GM23338 (cell line): ENCODE measurements around the gene PEX16. TPM values are rescaled to one million over a fixed set of nuclear protein-coding genes. Genes with fewer than 3 reads are reported as not detected.

ENCODE experiments used
- ATAC-seq: fragments of 200-7000 bp; cut with Tn5 transposase; 3 replicates; pipeline ENCODE4 v1.9.1; 2020
- DNase-seq: peaks from one replicate; pipeline ENCODE4 v3.0.0-alpha.2; 2015; ENCODE audit warnings: low spot score
- H2AFZ ChIP-seq: fragments of 200-600 bp; sonication (generic); 2 replicates; pipeline ENCODE4 v1.8.0; 2016; ENCODE audit warnings: antibody characterized with exemption, mild to moderate bottlenecking, moderate library complexity
- H3F3A ChIP-seq: fragments of 200-600 bp; sonication (generic); replicated peaks from 2 replicates; pipeline ENCODE4 v1.8.0; 2017; ENCODE audit warnings: antibody characterized with exemption, mixed run types, low read depth
- H3K27ac ChIP-seq: fragments of 200-600 bp; sonication (generic); 2 replicates; pipeline ENCODE4 v1.6.1; 2016; ENCODE audit warnings: low read depth
- H3K27me3 ChIP-seq: fragments of 200-600 bp; sonication (generic); 2 replicates; pipeline ENCODE4 v1.8.0; 2016; ENCODE audit warnings: mild to moderate bottlenecking, mixed run types, moderate library complexity; ENCODE audit not compliant: insufficient read depth
- H3K36me3 ChIP-seq: fragments of 200-600 bp; sonication (generic); 2 replicates; pipeline ENCODE4 v1.8.0; 2016; ENCODE audit warnings: mild to moderate bottlenecking; ENCODE audit not compliant: insufficient read depth
- H3K4me1 ChIP-seq: fragments of 200-600 bp; sonication (generic); 2 replicates; pipeline ENCODE4 v1.8.0; 2016; ENCODE audit warnings: mild to moderate bottlenecking, moderate library complexity; ENCODE audit not compliant: insufficient read depth
- H3K4me2 ChIP-seq: fragments of 200-600 bp; sonication (generic); 2 replicates; pipeline ENCODE4 v1.7.1; 2017; ENCODE audit warnings: mixed run types
- H3K4me3 ChIP-seq: fragments of 200-600 bp; sonication (generic); 2 replicates; pipeline ENCODE4 v1.6.1; 2016; ENCODE audit warnings: mixed run types
- H3K79me2 ChIP-seq: fragments of 200-600 bp; sonication (generic); replicated peaks from 2 replicates; pipeline ENCODE4 v1.8.0; 2017; ENCODE audit warnings: mild to moderate bottlenecking; ENCODE audit not compliant: insufficient read depth
- H3K9me2 ChIP-seq: fragments of 200-600 bp; sonication (generic); 2 replicates; pipeline ENCODE4 v1.8.0; 2017; ENCODE audit not compliant: insufficient read depth
- H4K20me1 ChIP-seq: fragments of 200-600 bp; sonication (generic); replicated peaks from 2 replicates; pipeline ENCODE4 v1.8.0; 2017; ENCODE audit warnings: mild to moderate bottlenecking; ENCODE audit not compliant: insufficient read depth
- H3K27ac Mint-ChIP-seq: 2 replicates; pipeline ENCODE4 v1.8.0; 2020; ENCODE audit warnings: inconsistent platforms, mild to moderate bottlenecking, moderate library complexity, mixed read lengths
- H3K27me3 Mint-ChIP-seq: 3 replicates; pipeline ENCODE4 v1.8.0; 2022; ENCODE audit warnings: low read depth, mild to moderate bottlenecking, moderate library complexity, mixed read lengths, inconsistent platforms; ENCODE audit not compliant: insufficient read depth, poor library complexity
- H3K36me3 Mint-ChIP-seq: 3 replicates; pipeline ENCODE4 v1.8.0; 2021; ENCODE audit warnings: low read depth, mild to moderate bottlenecking, inconsistent platforms, moderate library complexity, mixed read lengths
- H3K4me1 Mint-ChIP-seq: 3 replicates; pipeline ENCODE4 v1.8.0; 2020; ENCODE audit warnings: mild to moderate bottlenecking, inconsistent platforms, mixed read lengths
- H3K4me3 Mint-ChIP-seq: 3 replicates; pipeline ENCODE4 v1.8.0; 2021; ENCODE audit warnings: moderate library complexity, mild to moderate bottlenecking, inconsistent platforms, mixed read lengths
- H3K9me3 Mint-ChIP-seq: 3 replicates; pipeline ENCODE4 v1.8.0; 2020; ENCODE audit warnings: moderate library complexity, mild to moderate bottlenecking, inconsistent platforms, mixed read lengths
- EZH2 ChIP-seq: fragments of 200-600 bp; sonication (generic); IDR thresholded peaks from one replicate; pipeline ENCODE4 v1.8.0; 2017; ENCODE audit warnings: antibody characterized with exemption, mild to moderate bottlenecking, low read depth; ENCODE audit not compliant: unreplicated experiment
- EZH2phosphoT487 ChIP-seq: fragments of 200-600 bp; sonication (generic); IDR thresholded peaks from one replicate; pipeline ENCODE4 v1.8.1; 2018; ENCODE audit warnings: antibody characterized with exemption; ENCODE audit not compliant: unreplicated experiment
- JUNB ChIP-seq: IDR thresholded peaks from one replicate; pipeline ENCODE4 v1.6.1; 2016; ENCODE audit warnings: antibody characterized with exemption; ENCODE audit not compliant: unreplicated experiment
- NANOG ChIP-seq: IDR thresholded peaks from 2 replicates; pipeline ENCODE4 v1.6.1; 2016; ENCODE audit warnings: antibody characterized with exemption, borderline replicate concordance
- POLR2AphosphoS5 ChIP-seq: IDR thresholded peaks from 2 replicates; pipeline ENCODE4 v1.6.1; 2016; ENCODE audit warnings: antibody characterized with exemption, low read depth
- STAT1 ChIP-seq: IDR thresholded peaks from one replicate; pipeline ENCODE4 v1.6.1; 2016; ENCODE audit warnings: antibody characterized with exemption; ENCODE audit not compliant: unreplicated experiment
- ZNF114 ChIP-seq: fragments of 250-450 bp; sonication (Bioruptor Pico); IDR thresholded peaks from 2 replicates; pipeline ENCODE4 v1.5.0; 2020; ENCODE audit warnings: mild to moderate bottlenecking, moderate library complexity
- ZNF331 ChIP-seq: fragments of 250-450 bp; sonication (Bioruptor Pico); IDR thresholded peaks from 2 replicates; pipeline ENCODE4 v1.5.0; 2020; ENCODE audit warnings: low read depth, mild to moderate bottlenecking, moderate library complexity
- polyA plus RNA-seq: library from polyadenylated mRNA; unstranded; fragments of >200 nt; fragmentation: Nextera tagmentation; extraction: Ambion mirVana; gene quantifications from 2 replicates; pipeline ENCODE4 v1.2.1, GENCODE V29; 2016
- total RNA-seq: library from RNA; depleted of rRNA; stranded (reverse); fragments of >200 nt; shearing (Covaris generic); gene quantifications from 2 replicates; pipeline ENCODE4 v1.2.3, GENCODE V29; 2014
- TF ChIP-seq, protein P1 (sequence below), 2 experiments: fragments of 200-600 bp in 1 of 2; sonication (generic) in 1 of 2; conservative IDR thresholded peaks; 2 replicates each; pipeline versions ENCODE4 v1.5.1 to v1.6.1; 2016 to 2017; ENCODE audit warnings: antibody characterized with exemption in 2 of 2, low read depth in 2 of 2, mild to moderate bottlenecking in 2 of 2, moderate library complexity in 1 of 2
- TF ChIP-seq, protein P2 (sequence below): fragments of 250-450 bp; sonication (Bioruptor Pico); IDR thresholded peaks from 2 replicates; pipeline ENCODE4 v1.5.0; 2020; ENCODE audit warnings: mild to moderate bottlenecking, moderate library complexity
- TF ChIP-seq, protein P3 (sequence below): IDR thresholded peaks from one replicate; pipeline ENCODE4 v1.6.1; 2018; ENCODE audit warnings: antibody characterized with exemption; ENCODE audit not compliant: unreplicated experiment
- TF ChIP-seq, protein P4 (sequence below): IDR thresholded peaks from 2 replicates; pipeline ENCODE4 v1.6.1; 2016; ENCODE audit warnings: antibody characterized with exemption

PEX16 gene
- total and polyA plus RNA-seq, 2 experiments from 2014 or later, result 23.3 to 34.1 TPM

DNA sequence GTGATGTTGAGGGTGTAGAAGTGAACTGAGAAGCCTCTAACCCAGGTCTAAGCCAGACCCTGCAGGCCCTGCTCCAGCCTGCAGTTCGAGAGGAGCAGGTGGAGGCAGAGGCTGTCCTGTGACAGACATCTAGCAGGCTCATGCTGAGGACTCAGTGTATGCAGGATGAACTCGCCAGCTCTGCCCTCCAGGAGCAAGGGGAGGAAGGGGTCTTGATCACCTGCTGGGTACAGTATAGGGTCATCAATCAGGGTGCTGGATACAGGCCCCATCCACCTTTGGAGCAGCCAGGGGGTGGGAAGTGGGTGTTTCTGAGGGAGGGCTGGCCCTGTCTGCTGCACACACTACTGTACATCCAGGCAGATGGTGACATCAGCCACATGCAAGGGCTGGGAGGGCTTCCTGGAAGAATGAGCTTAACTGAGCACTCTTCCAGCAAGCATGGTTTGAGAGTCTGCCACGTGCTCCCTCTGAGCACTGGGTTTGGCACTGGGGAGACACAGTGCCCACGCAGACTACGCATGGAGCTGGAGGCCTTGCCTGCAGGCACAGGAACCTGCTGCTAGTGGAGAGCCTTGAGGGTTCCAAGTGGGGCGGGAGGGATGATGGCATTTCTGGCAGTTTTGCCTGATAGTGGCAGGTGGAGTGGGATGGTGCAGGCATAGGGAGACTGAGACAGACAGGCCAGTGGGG, 23.0 kb downstream of the PEX16 start:
- Histone ChIP-seq H3K4me1 (peaks cover 25% of the 10 kb centered on the region), H3K79me2 (no peaks in the 10 kb centered on the region), H3K27me3 (no peaks in the 10 kb centered on the region), H3K36me3 (no peaks in the 10 kb centered on the region), H3K4me2 (no peak overlapping the region), H3K4me3 (no peak overlapping the region), H3K27ac (no peak overlapping the region), H2AFZ (no peak overlapping the region), H3F3A (0 out of 2 replicates have a peak, but pooled peaks cover 5% of the 10 kb centered on the region), H3K9me2 (no peaks in the 10 kb centered on the region), H4K20me1 (peaks cover 8% of the 10 kb centered on the region; the same call in 1 of the 2 replicates)
- TF ChIP-seq, protein P1, sequence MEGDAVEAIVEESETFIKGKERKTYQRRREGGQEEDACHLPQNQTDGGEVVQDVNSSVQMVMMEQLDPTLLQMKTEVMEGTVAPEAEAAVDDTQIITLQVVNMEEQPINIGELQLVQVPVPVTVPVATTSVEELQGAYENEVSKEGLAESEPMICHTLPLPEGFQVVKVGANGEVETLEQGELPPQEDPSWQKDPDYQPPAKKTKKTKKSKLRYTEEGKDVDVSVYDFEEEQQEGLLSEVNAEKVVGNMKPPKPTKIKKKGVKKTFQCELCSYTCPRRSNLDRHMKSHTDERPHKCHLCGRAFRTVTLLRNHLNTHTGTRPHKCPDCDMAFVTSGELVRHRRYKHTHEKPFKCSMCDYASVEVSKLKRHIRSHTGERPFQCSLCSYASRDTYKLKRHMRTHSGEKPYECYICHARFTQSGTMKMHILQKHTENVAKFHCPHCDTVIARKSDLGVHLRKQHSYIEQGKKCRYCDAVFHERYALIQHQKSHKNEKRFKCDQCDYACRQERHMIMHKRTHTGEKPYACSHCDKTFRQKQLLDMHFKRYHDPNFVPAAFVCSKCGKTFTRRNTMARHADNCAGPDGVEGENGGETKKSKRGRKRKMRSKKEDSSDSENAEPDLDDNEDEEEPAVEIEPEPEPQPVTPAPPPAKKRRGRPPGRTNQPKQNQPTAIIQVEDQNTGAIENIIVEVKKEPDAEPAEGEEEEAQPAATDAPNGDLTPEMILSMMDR (conservative IDR thresholded peaks at IDR 0.05; ENCODE audit: low read depth in 2 of 2), result no peak
- TF ChIP-seq STAT1 (no peak), EZH2 (no peak), JUNB (no peak), POLR2AphosphoS5 (no peak), ZNF331 (CRISPR knock-in tag) (no peak), EZH2phosphoT487 (no peak), ZNF114 (CRISPR knock-in tag) (no peak), NANOG (no peak)
- TF ChIP-seq, protein P2, sequence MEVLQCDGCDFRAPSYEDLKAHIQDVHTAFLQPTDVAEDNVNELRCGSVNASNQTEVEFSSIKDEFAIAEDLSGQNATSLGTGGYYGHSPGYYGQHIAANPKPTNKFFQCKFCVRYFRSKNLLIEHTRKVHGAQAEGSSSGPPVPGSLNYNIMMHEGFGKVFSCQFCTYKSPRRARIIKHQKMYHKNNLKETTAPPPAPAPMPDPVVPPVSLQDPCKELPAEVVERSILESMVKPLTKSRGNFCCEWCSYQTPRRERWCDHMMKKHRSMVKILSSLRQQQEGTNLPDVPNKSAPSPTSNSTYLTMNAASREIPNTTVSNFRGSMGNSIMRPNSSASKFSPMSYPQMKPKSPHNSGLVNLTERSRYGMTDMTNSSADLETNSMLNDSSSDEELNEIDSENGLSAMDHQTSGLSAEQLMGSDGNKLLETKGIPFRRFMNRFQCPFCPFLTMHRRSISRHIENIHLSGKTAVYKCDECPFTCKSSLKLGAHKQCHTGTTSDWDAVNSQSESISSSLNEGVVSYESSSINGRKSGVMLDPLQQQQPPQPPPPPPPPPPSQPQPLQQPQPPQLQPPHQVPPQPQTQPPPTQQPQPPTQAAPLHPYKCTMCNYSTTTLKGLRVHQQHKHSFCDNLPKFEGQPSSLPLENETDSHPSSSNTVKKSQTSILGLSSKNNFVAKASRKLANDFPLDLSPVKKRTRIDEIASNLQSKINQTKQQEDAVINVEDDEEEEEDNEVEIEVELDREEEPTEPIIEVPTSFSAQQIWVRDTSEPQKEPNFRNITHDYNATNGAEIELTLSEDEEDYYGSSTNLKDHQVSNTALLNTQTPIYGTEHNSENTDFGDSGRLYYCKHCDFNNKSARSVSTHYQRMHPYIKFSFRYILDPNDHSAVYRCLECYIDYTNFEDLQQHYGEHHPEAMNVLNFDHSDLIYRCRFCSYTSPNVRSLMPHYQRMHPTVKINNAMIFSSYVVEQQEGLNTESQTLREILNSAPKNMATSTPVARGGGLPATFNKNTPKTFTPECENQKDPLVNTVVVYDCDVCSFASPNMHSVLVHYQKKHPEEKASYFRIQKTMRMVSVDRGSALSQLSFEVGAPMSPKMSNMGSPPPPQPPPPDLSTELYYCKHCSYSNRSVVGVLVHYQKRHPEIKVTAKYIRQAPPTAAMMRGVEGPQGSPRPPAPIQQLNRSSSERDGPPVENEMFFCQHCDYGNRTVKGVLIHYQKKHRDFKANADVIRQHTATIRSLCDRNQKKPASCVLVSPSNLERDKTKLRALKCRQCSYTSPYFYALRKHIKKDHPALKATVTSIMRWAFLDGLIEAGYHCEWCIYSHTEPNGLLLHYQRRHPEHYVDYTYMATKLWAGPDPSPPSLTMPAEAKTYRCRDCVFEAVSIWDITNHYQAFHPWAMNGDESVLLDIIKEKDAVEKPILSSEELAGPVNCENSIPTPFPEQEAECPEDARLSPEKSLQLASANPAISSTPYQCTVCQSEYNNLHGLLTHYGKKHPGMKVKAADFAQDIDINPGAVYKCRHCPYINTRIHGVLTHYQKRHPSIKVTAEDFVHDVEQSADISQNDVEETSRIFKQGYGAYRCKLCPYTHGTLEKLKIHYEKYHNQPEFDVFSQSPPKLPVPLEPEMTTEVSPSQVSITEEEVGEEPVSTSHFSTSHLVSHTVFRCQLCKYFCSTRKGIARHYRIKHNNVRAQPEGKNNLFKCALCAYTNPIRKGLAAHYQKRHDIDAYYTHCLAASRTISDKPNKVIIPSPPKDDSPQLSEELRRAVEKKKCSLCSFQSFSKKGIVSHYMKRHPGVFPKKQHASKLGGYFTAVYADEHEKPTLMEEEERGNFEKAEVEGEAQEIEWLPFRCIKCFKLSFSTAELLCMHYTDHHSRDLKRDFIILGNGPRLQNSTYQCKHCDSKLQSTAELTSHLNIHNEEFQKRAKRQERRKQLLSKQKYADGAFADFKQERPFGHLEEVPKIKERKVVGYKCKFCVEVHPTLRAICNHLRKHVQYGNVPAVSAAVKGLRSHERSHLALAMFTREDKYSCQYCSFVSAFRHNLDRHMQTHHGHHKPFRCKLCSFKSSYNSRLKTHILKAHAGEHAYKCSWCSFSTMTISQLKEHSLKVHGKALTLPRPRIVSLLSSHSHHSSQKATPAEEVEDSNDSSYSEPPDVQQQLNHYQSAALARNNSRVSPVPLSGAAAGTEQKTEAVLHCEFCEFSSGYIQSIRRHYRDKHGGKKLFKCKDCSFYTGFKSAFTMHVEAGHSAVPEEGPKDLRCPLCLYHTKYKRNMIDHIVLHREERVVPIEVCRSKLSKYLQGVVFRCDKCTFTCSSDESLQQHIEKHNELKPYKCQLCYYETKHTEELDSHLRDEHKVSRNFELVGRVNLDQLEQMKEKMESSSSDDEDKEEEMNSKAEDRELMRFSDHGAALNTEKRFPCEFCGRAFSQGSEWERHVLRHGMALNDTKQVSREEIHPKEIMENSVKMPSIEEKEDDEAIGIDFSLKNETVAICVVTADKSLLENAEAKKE (CRISPR knock-in tag), result no peak
- TF ChIP-seq, protein P3, sequence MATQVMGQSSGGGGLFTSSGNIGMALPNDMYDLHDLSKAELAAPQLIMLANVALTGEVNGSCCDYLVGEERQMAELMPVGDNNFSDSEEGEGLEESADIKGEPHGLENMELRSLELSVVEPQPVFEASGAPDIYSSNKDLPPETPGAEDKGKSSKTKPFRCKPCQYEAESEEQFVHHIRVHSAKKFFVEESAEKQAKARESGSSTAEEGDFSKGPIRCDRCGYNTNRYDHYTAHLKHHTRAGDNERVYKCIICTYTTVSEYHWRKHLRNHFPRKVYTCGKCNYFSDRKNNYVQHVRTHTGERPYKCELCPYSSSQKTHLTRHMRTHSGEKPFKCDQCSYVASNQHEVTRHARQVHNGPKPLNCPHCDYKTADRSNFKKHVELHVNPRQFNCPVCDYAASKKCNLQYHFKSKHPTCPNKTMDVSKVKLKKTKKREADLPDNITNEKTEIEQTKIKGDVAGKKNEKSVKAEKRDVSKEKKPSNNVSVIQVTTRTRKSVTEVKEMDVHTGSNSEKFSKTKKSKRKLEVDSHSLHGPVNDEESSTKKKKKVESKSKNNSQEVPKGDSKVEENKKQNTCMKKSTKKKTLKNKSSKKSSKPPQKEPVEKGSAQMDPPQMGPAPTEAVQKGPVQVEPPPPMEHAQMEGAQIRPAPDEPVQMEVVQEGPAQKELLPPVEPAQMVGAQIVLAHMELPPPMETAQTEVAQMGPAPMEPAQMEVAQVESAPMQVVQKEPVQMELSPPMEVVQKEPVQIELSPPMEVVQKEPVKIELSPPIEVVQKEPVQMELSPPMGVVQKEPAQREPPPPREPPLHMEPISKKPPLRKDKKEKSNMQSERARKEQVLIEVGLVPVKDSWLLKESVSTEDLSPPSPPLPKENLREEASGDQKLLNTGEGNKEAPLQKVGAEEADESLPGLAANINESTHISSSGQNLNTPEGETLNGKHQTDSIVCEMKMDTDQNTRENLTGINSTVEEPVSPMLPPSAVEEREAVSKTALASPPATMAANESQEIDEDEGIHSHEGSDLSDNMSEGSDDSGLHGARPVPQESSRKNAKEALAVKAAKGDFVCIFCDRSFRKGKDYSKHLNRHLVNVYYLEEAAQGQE, result no peak
- TF ChIP-seq, protein P4, sequence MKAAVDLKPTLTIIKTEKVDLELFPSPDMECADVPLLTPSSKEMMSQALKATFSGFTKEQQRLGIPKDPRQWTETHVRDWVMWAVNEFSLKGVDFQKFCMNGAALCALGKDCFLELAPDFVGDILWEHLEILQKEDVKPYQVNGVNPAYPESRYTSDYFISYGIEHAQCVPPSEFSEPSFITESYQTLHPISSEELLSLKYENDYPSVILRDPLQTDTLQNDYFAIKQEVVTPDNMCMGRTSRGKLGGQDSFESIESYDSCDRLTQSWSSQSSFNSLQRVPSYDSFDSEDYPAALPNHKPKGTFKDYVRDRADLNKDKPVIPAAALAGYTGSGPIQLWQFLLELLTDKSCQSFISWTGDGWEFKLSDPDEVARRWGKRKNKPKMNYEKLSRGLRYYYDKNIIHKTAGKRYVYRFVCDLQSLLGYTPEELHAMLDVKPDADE, result no peak
- no peaks in the 10 kb centered on the region; the same call in 2 of the 3 replicates for H3K36me3 Mint-ChIP-seq
- peaks cover 10% of the 10 kb centered on the region for H3K27me3 Mint-ChIP-seq
- DNase-seq (no peak), ATAC-seq (no peak)
- peaks cover 37% of the 10 kb centered on the region for H3K4me1 Mint-ChIP-seq
- no peak overlapping the region for H3K27ac Mint-ChIP-seq
- no peak overlapping the region for H3K4me3 Mint-ChIP-seq
- no peaks in the 10 kb centered on the region for H3K9me3 Mint-ChIP-seq
